Measurements from ENCODE around the gene PLXNA2. TPM values are rescaled to one million over a fixed set of nuclear protein-coding genes. Genes with fewer than 3 reads are reported as not detected.

Gene PLXNA2
- 10 to 100 TPM; 44.5 to 51.6 TPM for total RNA-seq

GRCh38 chr1:208243967-208244916, at the start of gene PLXNA2:
TSS of gene PLXNA2 (minus strand) at chr1:208244384. CDS start at chr1:208217922, 26,462 bp downstream.
- H3K27me3 ChIP-seq, result no peaks in the 10 kb centered on the region
- peaks cover 42% of the 10 kb centered on the region for H3K4me1 ChIP-seq
- peak within 1 kb of the TSS; percentile 63 to 89 (median 84) for H3K27ac ChIP-seq
- peak within 1 kb of the TSS; percentile 85 to 99 for H3K4me3 ChIP-seq
- H3K36me3 ChIP-seq (replicated peaks in 1 of 2; ENCODE audit: insufficient read depth in 1 of 2, low read depth in 2 of 2), result no peaks in the 10 kb centered on the region
- H3K9me3 ChIP-seq, result no peaks in the 10 kb centered on the region
- TF ChIP-seq POLR2A (IDR thresholded peaks at IDR 0.05), result peak; percentile 71 to 83 (median 80)
- TF ChIP-seq, protein P1, sequence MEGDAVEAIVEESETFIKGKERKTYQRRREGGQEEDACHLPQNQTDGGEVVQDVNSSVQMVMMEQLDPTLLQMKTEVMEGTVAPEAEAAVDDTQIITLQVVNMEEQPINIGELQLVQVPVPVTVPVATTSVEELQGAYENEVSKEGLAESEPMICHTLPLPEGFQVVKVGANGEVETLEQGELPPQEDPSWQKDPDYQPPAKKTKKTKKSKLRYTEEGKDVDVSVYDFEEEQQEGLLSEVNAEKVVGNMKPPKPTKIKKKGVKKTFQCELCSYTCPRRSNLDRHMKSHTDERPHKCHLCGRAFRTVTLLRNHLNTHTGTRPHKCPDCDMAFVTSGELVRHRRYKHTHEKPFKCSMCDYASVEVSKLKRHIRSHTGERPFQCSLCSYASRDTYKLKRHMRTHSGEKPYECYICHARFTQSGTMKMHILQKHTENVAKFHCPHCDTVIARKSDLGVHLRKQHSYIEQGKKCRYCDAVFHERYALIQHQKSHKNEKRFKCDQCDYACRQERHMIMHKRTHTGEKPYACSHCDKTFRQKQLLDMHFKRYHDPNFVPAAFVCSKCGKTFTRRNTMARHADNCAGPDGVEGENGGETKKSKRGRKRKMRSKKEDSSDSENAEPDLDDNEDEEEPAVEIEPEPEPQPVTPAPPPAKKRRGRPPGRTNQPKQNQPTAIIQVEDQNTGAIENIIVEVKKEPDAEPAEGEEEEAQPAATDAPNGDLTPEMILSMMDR (IDR thresholded peaks at IDR 0.05), result peak in 1 of 7 experiments; percentile 13
- intact Hi-C loops (cut with DNase I), result loop anchor here (10.0 kb wide), 1 partner anchor 109 kb away; no protein-coding TSS in a partner anchor
- peak; percentile 85 for ATAC-seq
- WGBS, 2 donors, result 1% methylated on average over 24 to 75 of the region's 78 CpGs
- peak; percentile 88 to 91 (median 89) for DNase-seq

DNA sequence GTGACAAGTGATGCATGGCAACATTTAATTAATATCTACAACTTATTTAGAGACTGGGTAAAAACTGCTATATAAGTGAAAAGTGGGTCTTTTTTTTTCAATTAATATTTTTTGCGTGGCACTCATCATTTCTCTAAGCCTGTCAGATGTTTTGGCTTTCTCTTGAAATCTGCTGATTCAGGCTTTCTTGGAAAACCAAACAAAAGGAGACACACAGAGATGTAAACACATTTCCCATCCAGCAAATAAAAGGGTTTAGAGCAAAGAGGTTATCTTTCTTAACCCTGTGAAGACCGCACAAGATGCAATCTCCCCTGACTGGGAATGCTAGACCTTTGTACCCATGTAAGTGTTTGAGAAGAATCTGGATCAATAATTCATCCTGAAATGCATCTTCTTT, 48.7 kb upstream of the PLXNA2 start:
- no peak for DNase-seq
- no peak for ATAC-seq
- intact Hi-C loops (cut with DNase I), result no loop called here
- no peak overlapping the region for H3K27ac ChIP-seq
- H3K4me3 ChIP-seq, result no peak overlapping the region
- H3K36me3 ChIP-seq (replicated peaks in 1 of 2; ENCODE audit: insufficient read depth in 1 of 2, low read depth in 2 of 2), result no peaks in the 10 kb centered on the region
- TF ChIP-seq, protein P1 (IDR thresholded peaks at IDR 0.05), result no peak
- TF ChIP-seq POLR2A (IDR thresholded peaks at IDR 0.05), result no peak
- H3K27me3 ChIP-seq, result no peaks in the 10 kb centered on the region
- no peaks in the 10 kb centered on the region for H3K4me1 ChIP-seq
- 23 to 33% methylated on average over 2 of the region's 2 CpGs for WGBS, 2 donors
- no peaks in the 10 kb centered on the region for H3K9me3 ChIP-seq

GRCh38 chr1:208291923-208292711, 47.9 kb upstream of the PLXNA2 start:
- H3K27ac ChIP-seq, result no peak overlapping the region
- DNase-seq (no peak), ATAC-seq (no peak)
- H3K9me3 ChIP-seq, result no peaks in the 10 kb centered on the region
- H3K4me3 ChIP-seq, result no peak overlapping the region
- no peak for TF ChIP-seq POLR2A (IDR thresholded peaks at IDR 0.05)
- TF ChIP-seq, protein P1 (IDR thresholded peaks at IDR 0.05), result no peak
- intact Hi-C loops (cut with DNase I), result no loop called here
- H3K4me1 ChIP-seq, result no peaks in the 10 kb centered on the region
- no peaks in the 10 kb centered on the region for H3K27me3 ChIP-seq
- WGBS, 2 donors, result 63 to 83% methylated on average over 4 of the region's 4 CpGs
- no peaks in the 10 kb centered on the region for H3K36me3 ChIP-seq (replicated peaks in 1 of 2; ENCODE audit: insufficient read depth in 1 of 2, low read depth in 2 of 2)

- H3K36me3 ChIP-seq (replicated peaks in 1 of 2; ENCODE audit: insufficient read depth in 1 of 2, low read depth in 2 of 2), result no peaks in the 10 kb centered on the region
- no peak for ATAC-seq
- intact Hi-C loops (cut with DNase I), result no loop called here
- H3K27ac ChIP-seq, result no peak overlapping the region
- 65 to 78% methylated on average over 2 of the region's 2 CpGs for WGBS, 2 donors
- TF ChIP-seq, protein P1 (IDR thresholded peaks at IDR 0.05), result no peak
- TF ChIP-seq POLR2A (IDR thresholded peaks at IDR 0.05), result no peak
- no peak for DNase-seq
- H3K9me3 ChIP-seq, result no peaks in the 10 kb centered on the region
- H3K4me1 ChIP-seq, result no peaks in the 10 kb centered on the region
- H3K4me3 ChIP-seq, result no peak overlapping the region
- no peaks in the 10 kb centered on the region for H3K27me3 ChIP-seq
These were observed 46.9 kb upstream of the PLXNA2 start for GRCh38 chr1:208291129-208291528.

Data from body of pancreas (tissue), 4 donors.